Nephron progenitor cell (in vitro differentiated cells): ENCODE data around the gene SASH1.
A peak's percentile ranks its signal among the peaks of the same experiment; 100 is the strongest.

Experiments used
- DNase-seq: peaks from one replicate; pipeline ENCODE4 v3.0.0; 2021
- H3K27ac Mint-ChIP-seq: 2 replicates; pipeline ENCODE4 v1.8.0; 2021; ENCODE audit warnings: mild to moderate bottlenecking, moderate library complexity, mixed read lengths
- H3K27me3 Mint-ChIP-seq: 2 replicates; pipeline ENCODE4 v1.8.0; 2021; ENCODE audit warnings: mild to moderate bottlenecking, low read depth, mixed read lengths; ENCODE audit not compliant: poor library complexity
- H3K36me3 Mint-ChIP-seq: 2 replicates; pipeline ENCODE4 v1.8.0; 2021; ENCODE audit warnings: low read depth, mixed read lengths
- H3K4me1 Mint-ChIP-seq: 2 replicates; pipeline ENCODE4 v1.8.0; 2021; ENCODE audit warnings: mixed read lengths
- H3K4me3 Mint-ChIP-seq: 2 replicates; pipeline ENCODE4 v1.8.0; 2021; ENCODE audit warnings: mild to moderate bottlenecking, moderate library complexity, mixed read lengths
- H3K9me3 Mint-ChIP-seq: 2 replicates; pipeline ENCODE4 v1.8.0; 2021; ENCODE audit warnings: mild to moderate bottlenecking, moderate library complexity, mixed read lengths
- TF ChIP-seq, protein P1 (sequence below): fragments of 200-600 bp; sonication (generic); IDR thresholded peaks from 2 replicates; pipeline ENCODE4 v1.5.0; 2021; ENCODE audit warnings: antibody characterized with exemption

Gene SASH1

GRCh38 chr6:148423133-148423532 is 80.5 kb downstream of the SASH1 start:
- peak overlapping the region; percentile 92 for H3K27ac Mint-ChIP-seq
- TF ChIP-seq, protein P1, sequence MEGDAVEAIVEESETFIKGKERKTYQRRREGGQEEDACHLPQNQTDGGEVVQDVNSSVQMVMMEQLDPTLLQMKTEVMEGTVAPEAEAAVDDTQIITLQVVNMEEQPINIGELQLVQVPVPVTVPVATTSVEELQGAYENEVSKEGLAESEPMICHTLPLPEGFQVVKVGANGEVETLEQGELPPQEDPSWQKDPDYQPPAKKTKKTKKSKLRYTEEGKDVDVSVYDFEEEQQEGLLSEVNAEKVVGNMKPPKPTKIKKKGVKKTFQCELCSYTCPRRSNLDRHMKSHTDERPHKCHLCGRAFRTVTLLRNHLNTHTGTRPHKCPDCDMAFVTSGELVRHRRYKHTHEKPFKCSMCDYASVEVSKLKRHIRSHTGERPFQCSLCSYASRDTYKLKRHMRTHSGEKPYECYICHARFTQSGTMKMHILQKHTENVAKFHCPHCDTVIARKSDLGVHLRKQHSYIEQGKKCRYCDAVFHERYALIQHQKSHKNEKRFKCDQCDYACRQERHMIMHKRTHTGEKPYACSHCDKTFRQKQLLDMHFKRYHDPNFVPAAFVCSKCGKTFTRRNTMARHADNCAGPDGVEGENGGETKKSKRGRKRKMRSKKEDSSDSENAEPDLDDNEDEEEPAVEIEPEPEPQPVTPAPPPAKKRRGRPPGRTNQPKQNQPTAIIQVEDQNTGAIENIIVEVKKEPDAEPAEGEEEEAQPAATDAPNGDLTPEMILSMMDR = no peak
- H3K4me1 Mint-ChIP-seq = peaks cover 47% of the 10 kb centered on the region
- peaks cover 11% of the 10 kb centered on the region for H3K9me3 Mint-ChIP-seq
- H3K36me3 Mint-ChIP-seq = peaks cover 46% of the 10 kb centered on the region
- no peak overlapping the region for H3K4me3 Mint-ChIP-seq
- no peak for DNase-seq
- H3K27me3 Mint-ChIP-seq = no peaks in the 10 kb centered on the region

DNA sequence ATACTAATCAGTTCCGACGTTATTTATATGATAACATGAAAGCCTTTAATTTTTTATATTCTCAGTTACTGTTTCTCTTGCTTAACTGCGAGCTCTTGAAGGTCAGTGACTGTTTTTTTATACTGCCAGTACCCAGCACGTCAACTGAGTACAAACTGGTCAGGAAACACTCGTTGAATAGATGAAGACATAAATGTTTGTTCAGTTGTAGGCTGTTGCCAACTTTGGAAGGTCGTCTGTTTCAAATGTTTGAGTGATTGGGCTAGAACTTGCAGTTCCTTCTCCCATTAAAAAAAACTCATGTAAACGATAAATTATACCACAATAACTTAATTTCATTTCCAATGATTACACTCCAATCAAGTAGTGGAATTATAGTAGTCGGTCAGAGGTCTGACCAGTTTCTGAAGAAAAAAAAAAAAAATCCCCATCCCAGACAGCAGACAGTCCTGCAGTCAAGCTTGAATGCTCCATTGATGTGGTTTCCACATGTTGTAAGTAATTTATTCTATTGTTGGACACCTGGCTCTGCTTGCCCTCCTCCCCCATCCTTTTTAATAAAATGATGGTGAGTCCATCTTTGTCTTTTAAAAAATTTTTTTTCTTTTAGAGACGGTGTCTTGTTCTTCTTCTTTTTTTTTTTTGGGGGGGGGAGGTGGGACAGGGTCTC is 81.1 kb downstream of the SASH1 start:
- H3K27me3 Mint-ChIP-seq = no peaks in the 10 kb centered on the region
- no peak overlapping the region for H3K4me3 Mint-ChIP-seq
- DNase-seq = no peak
- H3K27ac Mint-ChIP-seq = peak overlapping the region; percentile 92
- H3K36me3 Mint-ChIP-seq = peaks cover 46% of the 10 kb centered on the region
- H3K9me3 Mint-ChIP-seq = peaks cover 11% of the 10 kb centered on the region
- TF ChIP-seq, protein P1 = no peak
- peaks cover 47% of the 10 kb centered on the region for H3K4me1 Mint-ChIP-seq

GRCh38 chr6:148425443-148425842 is 82.8 kb downstream of the SASH1 start:
- no peak overlapping the region for H3K4me3 Mint-ChIP-seq
- peaks cover 39% of the 10 kb centered on the region for H3K4me1 Mint-ChIP-seq
- no peaks in the 10 kb centered on the region for H3K27me3 Mint-ChIP-seq
- no peak overlapping the region for H3K27ac Mint-ChIP-seq
- H3K36me3 Mint-ChIP-seq = peaks cover 51% of the 10 kb centered on the region
- TF ChIP-seq, protein P1 = no peak
- DNase-seq = no peak
- peaks cover 11% of the 10 kb centered on the region for H3K9me3 Mint-ChIP-seq

GRCh38 chr6:148426317-148426977 is 83.8 kb downstream of the SASH1 start:
- TF ChIP-seq, protein P1 = no peak
- Mint-ChIP-seq H3K27ac (peak overlapping the region; percentile 27), H3K4me3 (no peak overlapping the region), H3K36me3 (peaks cover 51% of the 10 kb centered on the region), H3K4me1 (peaks cover 48% of the 10 kb centered on the region), H3K9me3 (peaks cover 11% of the 10 kb centered on the region), H3K27me3 (no peaks in the 10 kb centered on the region)
- no peak for DNase-seq

- Mint-ChIP-seq H3K9me3 (peaks cover 11% of the 10 kb centered on the region), H3K4me3 (no peak overlapping the region), H3K36me3 (peaks cover 44% of the 10 kb centered on the region), H3K4me1 (peaks cover 51% of the 10 kb centered on the region), H3K27me3 (no peaks in the 10 kb centered on the region), H3K27ac (no peak overlapping the region)
- DNase-seq = no peak
- TF ChIP-seq, protein P1 = no peak
Observed at GRCh38 chr6:148427333-148427732, 84.7 kb downstream of the SASH1 start.

- Mint-ChIP-seq H3K9me3 (peaks cover 11% of the 10 kb centered on the region), H3K4me1 (peaks cover 41% of the 10 kb centered on the region), H3K27me3 (no peaks in the 10 kb centered on the region), H3K36me3 (peaks cover 26% of the 10 kb centered on the region), H3K4me3 (no peak overlapping the region), H3K27ac (peak overlapping the region; percentile 23)
- TF ChIP-seq, protein P1 = no peak
- DNase-seq = no peak
Observed at GRCh38 chr6:148429423-148429822, 86.8 kb downstream of the SASH1 start.
